Endothelial cell of umbilical vein (primary cell): ENCODE data around the gene SMIM21. TPM values are rescaled to one million over a fixed set of nuclear protein-coding genes. Genes with fewer than 3 reads are reported as not detected.

Experiments used
- BruUV-seq: library from RNA; stranded (reverse); fragments of 400-500 nt; replicated peaks from 2 replicates; lab custom pipeline; 2021; lab: Mats Ljungman, UMichigan
- CTCF ChIA-PET: fragments of 300-600, 350-600 bp; sonication (Branson Sonifier 250); formaldehyde crosslinking; loops from one replicate; lab custom pipeline; 2021; ENCODE audit warnings: antibody characterized with exemption, inconsistent platforms; lab: Charles Lee
- POLR2A ChIA-PET: fragments of 300-600, 350-600 bp; sonication (Branson Sonifier 250); formaldehyde crosslinking; loops from one replicate; lab custom pipeline; 2021; ENCODE audit warnings: antibody characterized with exemption, inconsistent platforms; lab: Charles Lee
- DNase-seq: peaks from one replicate; pipeline ENCODE4 v3.0.0-alpha.2; 2011; ENCODE audit warnings: low read depth, low spot score
- FAIRE-seq: peaks from 2 replicates; lab custom pipeline; 2011; peaks lifted over from hg19 to GRCh38; lab: Jason Lieb, UNC
- H2AFZ ChIP-seq: 2 replicates; pipeline ENCODE4 v1.6.0; 2012; ENCODE audit warnings: low read depth, low read length, control low read depth, inconsistent platforms
- H3K27ac ChIP-seq: 2 replicates; pipeline ENCODE4 v1.5.1; 2011; ENCODE audit warnings: low read depth, mild to moderate bottlenecking, control low read depth, low read length, moderate library complexity; ENCODE audit not compliant: insufficient read depth
- H3K27me3 ChIP-seq, 2 experiments: 2 replicates each; pipeline versions ENCODE4 v1.6.0 to v1.6.1; 2011; ENCODE audit warnings: low read length in 2 of 2, mixed read lengths in 1 of 2; ENCODE audit not compliant: control insufficient read depth in 2 of 2, insufficient read depth in 2 of 2
- H3K36me3 ChIP-seq, 2 experiments: 2 replicates in 1 of 2; 3 replicates in 1 of 2; pipeline ENCODE4 v1.5.1; 2011; ENCODE audit warnings: low read length in 2 of 2, mild to moderate bottlenecking in 1 of 2, moderate library complexity in 1 of 2; ENCODE audit not compliant: control insufficient read depth in 2 of 2, insufficient read depth in 2 of 2; ENCODE audit errors: extremely low read depth in 1 of 2
- H3K4me1 ChIP-seq: 3 replicates; pipeline ENCODE4 v1.5.1; 2011; ENCODE audit warnings: mild to moderate bottlenecking, low read length; ENCODE audit not compliant: control insufficient read depth, insufficient read depth; ENCODE audit errors: extremely low read depth
- H3K4me2 ChIP-seq: 2 replicates; pipeline ENCODE4 v1.6.1; 2011; ENCODE audit warnings: low read length, control low read depth, mixed read lengths; ENCODE audit not compliant: insufficient read depth
- H3K4me3 ChIP-seq, 3 experiments: fragments of 200-600 bp in 1 of 3; sonication (generic), shearing (Covaris generic) in 1 of 3; replicated peaks in 1 of 3; 2 replicates each; pipeline ENCODE4 v1.5.1; 2011 to 2016; ENCODE audit warnings: control low read depth in 3 of 3, low read length in 3 of 3, mild to moderate bottlenecking in 2 of 3, inconsistent platforms in 1 of 3, low read depth in 1 of 3, moderate library complexity in 1 of 3; ENCODE audit not compliant: insufficient read depth in 1 of 3
- H3K79me2 ChIP-seq: 2 replicates; pipeline ENCODE4 v1.6.0; 2012; ENCODE audit warnings: low read length, inconsistent platforms; ENCODE audit not compliant: control insufficient read depth, insufficient read depth
- H3K9ac ChIP-seq: replicated peaks from 2 replicates; pipeline ENCODE3; 2011; ENCODE audit warnings: low read length, control low read depth; ENCODE audit not compliant: insufficient read depth; ENCODE audit errors: extremely low read depth
- H3K9me1 ChIP-seq: replicated peaks from 3 replicates; pipeline ENCODE4 v1.6.0; 2011; ENCODE audit warnings: mild to moderate bottlenecking, low read length; ENCODE audit not compliant: control insufficient read depth, insufficient read depth; ENCODE audit errors: extremely low read depth
- H3K9me3 ChIP-seq: replicated peaks from 2 replicates; pipeline ENCODE4 v1.5.1; 2012; ENCODE audit warnings: low read length, inconsistent platforms; ENCODE audit not compliant: control insufficient read depth, insufficient read depth
- H4K20me1 ChIP-seq: replicated peaks from 2 replicates; pipeline ENCODE3; 2011; ENCODE audit warnings: mild to moderate bottlenecking, low read length; ENCODE audit not compliant: control insufficient read depth, insufficient read depth; ENCODE audit errors: extremely low read depth
- EZH2 ChIP-seq: IDR thresholded peaks from 2 replicates; pipeline ENCODE4 v1.6.1; 2012; ENCODE audit warnings: borderline replicate concordance, low read depth, mild to moderate bottlenecking, moderate library complexity, low read length, inconsistent platforms; ENCODE audit not compliant: severe bottlenecking
- FOS ChIP-seq: IDR thresholded peaks from 2 replicates; pipeline ENCODE4 v1.6.1; 2011; ENCODE audit warnings: mild to moderate bottlenecking, low read length, moderate library complexity, borderline replicate concordance; ENCODE audit not compliant: insufficient read depth
- GATA2 ChIP-seq: IDR thresholded peaks from 2 replicates; pipeline ENCODE4 v1.7.0; 2011; ENCODE audit warnings: low read depth, mild to moderate bottlenecking, moderate library complexity, mixed read lengths, low read length; ENCODE audit not compliant: insufficient read length, insufficient read depth
- JUN ChIP-seq: IDR thresholded peaks from 2 replicates; pipeline ENCODE4 v1.6.1; 2011; ENCODE audit warnings: borderline replicate concordance, low read depth; ENCODE audit not compliant: insufficient read length, insufficient read depth
- MYC ChIP-seq: IDR thresholded peaks from one replicate; pipeline ENCODE4 v1.6.1; 2011; ENCODE audit warnings: mild to moderate bottlenecking, low read depth, low read length
- POLR2A ChIP-seq: IDR thresholded peaks from 2 replicates; pipeline ENCODE4 v1.6.1; 2012; ENCODE audit warnings: low read depth, mild to moderate bottlenecking, control low read depth, low read length
- POLR2AphosphoS5 ChIP-seq: IDR thresholded peaks from 2 replicates; pipeline ENCODE4 v1.6.1; 2012; ENCODE audit warnings: low read depth, mild to moderate bottlenecking, control low read depth, low read length, moderate library complexity; ENCODE audit not compliant: insufficient read depth
- dilution Hi-C: fragments of 300-500 bp; cut with MboI; formaldehyde crosslinking; loops from one replicate; pipeline ENCODE4 v1.15.0; 2019; ENCODE audit warnings: low sequenced_read_pairs; ENCODE audit not compliant: extremely low pct_ligation_motif_present
- intact Hi-C: fragments of 100-400 bp; cut with micrococcal nuclease; formaldehyde crosslinking; loops from one replicate; pipeline ENCODE4 v1.10.0; 2022
- polyA plus RNA-seq, 4 experiments: library from polyadenylated mRNA; depleted of rRNA in 3 of 4; stranded (reverse) in 3 of 4; unstranded in 1 of 4; fragments of >200 nt; gene quantifications; 2 replicates each; pipeline versions ENCODE4 v1.2.1 to v1.2.3, GENCODE V29; 2011 to 2012; ENCODE audit warnings: missing spikeins in 1 of 4
- total RNA-seq: library from RNA; stranded (reverse); gene quantifications from 2 replicates; pipeline ENCODE4 v1.2.3, GENCODE V29; 2021
- TF ChIP-seq, protein P1 (sequence below): IDR thresholded peaks from 2 replicates; pipeline ENCODE4 v1.6.1; 2011; ENCODE audit not compliant: insufficient read depth, insufficient read length
- TF ChIP-seq, protein P2 (sequence below), 2 donors: IDR thresholded peaks; 1 replicate in 1 of 2; 2 replicates in 1 of 2; pipeline ENCODE4 v1.5.1; 2011; ENCODE audit warnings: low read length in 2 of 2, mild to moderate bottlenecking in 2 of 2, moderate library complexity in 2 of 2, control low read depth in 1 of 2, inconsistent platforms in 1 of 2, low read depth in 1 of 2; ENCODE audit not compliant: insufficient read depth in 1 of 2; ENCODE audit errors: extremely low read depth in 1 of 2

The SMIM21 gene
- total and polyA plus RNA-seq, 2 donors (not counting 3 experiments of a cell fraction or from before 2014, with no cell fraction given), result not detected

DNA sequence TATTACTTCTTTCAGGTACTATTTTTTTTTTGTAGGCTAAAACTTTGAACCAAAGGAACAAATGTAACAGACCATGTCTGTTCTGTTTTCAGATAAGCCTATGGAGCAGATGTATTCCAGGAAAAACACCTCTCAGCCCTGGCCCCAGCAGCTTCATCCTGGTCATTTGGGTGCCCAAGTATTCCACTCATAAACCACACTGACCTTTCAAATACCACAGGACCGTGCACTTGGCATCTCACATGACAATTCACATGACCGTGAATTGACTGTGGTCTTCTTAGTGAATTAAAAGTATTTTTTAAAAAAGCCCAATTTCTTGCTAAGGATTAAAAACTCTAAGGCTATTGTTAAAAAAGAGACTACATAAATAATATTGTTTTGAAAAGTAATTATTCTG is 50.2 kb downstream of the SMIM21 start:
- no peaks in the 10 kb centered on the region for H4K20me1 ChIP-seq
- no TSS peak for BruUV-seq
- POLR2A ChIA-PET, result no interaction called here
- no peaks in the 10 kb centered on the region for H3K27me3 ChIP-seq
- intact Hi-C loops (no loop called here), dilution Hi-C loops (no loop called here)
- H3K9ac ChIP-seq, result no peak overlapping the region
- H3K36me3 ChIP-seq, result no peaks in the 10 kb centered on the region
- H3K4me3 ChIP-seq, result no peak overlapping the region
- TF ChIP-seq, protein P1, sequence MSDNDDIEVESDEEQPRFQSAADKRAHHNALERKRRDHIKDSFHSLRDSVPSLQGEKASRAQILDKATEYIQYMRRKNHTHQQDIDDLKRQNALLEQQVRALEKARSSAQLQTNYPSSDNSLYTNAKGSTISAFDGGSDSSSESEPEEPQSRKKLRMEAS, result no peak
- no peak for TF ChIP-seq POLR2A
- TF ChIP-seq GATA2, result no peak
- TF ChIP-seq, protein P2, sequence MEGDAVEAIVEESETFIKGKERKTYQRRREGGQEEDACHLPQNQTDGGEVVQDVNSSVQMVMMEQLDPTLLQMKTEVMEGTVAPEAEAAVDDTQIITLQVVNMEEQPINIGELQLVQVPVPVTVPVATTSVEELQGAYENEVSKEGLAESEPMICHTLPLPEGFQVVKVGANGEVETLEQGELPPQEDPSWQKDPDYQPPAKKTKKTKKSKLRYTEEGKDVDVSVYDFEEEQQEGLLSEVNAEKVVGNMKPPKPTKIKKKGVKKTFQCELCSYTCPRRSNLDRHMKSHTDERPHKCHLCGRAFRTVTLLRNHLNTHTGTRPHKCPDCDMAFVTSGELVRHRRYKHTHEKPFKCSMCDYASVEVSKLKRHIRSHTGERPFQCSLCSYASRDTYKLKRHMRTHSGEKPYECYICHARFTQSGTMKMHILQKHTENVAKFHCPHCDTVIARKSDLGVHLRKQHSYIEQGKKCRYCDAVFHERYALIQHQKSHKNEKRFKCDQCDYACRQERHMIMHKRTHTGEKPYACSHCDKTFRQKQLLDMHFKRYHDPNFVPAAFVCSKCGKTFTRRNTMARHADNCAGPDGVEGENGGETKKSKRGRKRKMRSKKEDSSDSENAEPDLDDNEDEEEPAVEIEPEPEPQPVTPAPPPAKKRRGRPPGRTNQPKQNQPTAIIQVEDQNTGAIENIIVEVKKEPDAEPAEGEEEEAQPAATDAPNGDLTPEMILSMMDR (IDR thresholded peaks at IDR 0.05; ENCODE audit: extremely low read depth in 1 of 2, insufficient read depth in 1 of 2, low read depth in 1 of 2, low read length in 2 of 2), result no peak
- no peak for TF ChIP-seq EZH2
- no peak for TF ChIP-seq MYC
- no peak for TF ChIP-seq FOS
- TF ChIP-seq JUN, result no peak
- TF ChIP-seq POLR2AphosphoS5, result no peak
- H3K27ac ChIP-seq, result no peak overlapping the region
- H3K9me1 ChIP-seq, result no peaks in the 10 kb centered on the region
- H3K4me2 ChIP-seq, result no peak overlapping the region
- no peak overlapping the region for H2AFZ ChIP-seq
- no peaks in the 10 kb centered on the region for H3K9me3 ChIP-seq
- no peaks in the 10 kb centered on the region for H3K79me2 ChIP-seq
- CTCF ChIA-PET, result no interaction called here
- DNase-seq (no peak), FAIRE-seq (no peak)
- no peaks in the 10 kb centered on the region for H3K4me1 ChIP-seq
